GM21526 (cell line): ENCODE results near the gene EXPH5.

Experiments used
- ATAC-seq: cut with Tn5 transposase; IDR thresholded peaks from one replicate; pipeline ENCODE4 v1.9.1; 2021; ENCODE audit warnings: moderate library complexity; ENCODE audit not compliant: unreplicated experiment, low FRiP score

EXPH5 gene

DNA sequence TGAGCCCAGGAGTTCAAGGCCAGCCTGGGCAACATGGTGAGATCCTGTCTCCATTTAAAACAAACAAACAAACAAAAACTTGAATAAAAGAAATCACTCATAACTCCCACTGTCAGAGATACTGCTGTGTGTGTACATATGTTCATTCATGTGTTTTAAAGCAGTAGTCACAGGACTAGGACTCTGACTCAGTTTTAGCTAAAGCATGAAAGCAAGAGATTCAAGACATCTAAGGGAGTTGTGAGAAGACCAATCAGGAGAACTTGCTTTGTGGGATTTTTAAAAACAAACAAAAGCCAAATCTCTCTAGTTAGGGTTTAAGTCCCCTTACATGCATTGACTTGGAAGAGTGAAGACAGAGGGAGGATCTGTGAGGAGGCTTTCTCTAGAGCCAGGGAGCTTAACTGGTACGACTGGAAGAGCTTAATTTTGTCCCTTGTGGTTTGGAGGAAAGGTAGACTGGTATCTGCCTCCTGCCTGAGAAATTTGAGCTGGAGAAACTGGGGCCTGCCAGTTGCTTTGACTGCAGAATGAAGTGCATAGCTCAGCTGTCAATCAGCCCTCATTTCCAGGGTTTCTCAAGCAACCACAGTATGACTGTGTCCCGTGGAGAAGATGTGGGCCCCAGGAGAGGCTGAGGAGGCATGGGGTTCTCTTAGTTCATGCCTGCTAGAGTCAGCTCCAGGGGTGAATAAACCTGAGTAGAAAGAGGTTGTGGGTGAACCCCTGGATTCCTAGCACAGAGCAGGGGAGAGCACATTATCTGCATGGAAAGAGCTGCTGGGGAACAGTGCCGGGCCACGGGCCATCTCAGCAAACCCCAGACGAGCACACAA lies 30.6 kb downstream of the EXPH5 start:
- ATAC-seq, result no peak

DNA sequence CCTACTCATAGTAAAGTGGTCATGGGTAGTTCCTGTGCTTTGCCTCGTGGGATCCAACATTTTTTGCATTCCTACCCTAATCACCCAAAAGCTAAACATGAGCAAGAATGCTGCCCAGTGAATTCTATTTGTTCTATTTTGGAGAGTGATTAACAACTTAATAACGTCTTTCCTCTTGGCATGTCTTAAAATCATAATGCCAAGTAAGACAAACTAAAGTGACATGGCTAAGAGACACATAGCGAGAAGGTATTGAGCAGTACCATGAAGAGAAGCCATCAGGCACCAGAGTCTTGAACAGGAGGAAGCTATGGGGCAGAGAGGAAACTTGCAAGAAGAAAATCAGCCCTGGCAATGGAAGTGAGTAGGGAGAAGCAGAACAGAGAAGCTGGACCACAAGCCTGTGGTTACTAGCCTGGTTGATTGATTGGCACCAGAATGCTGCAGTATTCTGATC lies 32.0 kb downstream of the EXPH5 start:
- no peak for ATAC-seq

GRCh38 chr11:108559904-108560303 lies 33.7 kb downstream of the EXPH5 start:
- ATAC-seq, result no peak

DNA sequence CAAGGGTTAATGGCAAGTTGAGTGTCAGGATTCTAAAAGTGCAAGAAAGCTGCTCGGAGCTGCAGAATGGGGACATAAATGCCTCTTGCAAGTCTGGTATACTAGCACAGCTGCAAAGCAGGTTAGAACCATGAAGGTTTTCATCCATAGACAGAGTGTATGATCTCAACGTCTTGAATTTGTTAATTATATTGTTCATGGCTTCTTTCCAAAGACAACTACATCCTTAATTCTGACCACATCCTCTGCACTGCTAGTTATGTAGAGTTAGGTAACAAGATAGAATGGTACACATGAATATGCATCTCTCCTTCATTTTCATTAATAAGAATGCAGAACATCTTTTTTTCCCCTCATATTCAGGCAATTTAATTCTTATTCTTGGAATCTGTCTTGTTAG lies 34.2 kb downstream of the EXPH5 start:
- ATAC-seq, result no peak

DNA sequence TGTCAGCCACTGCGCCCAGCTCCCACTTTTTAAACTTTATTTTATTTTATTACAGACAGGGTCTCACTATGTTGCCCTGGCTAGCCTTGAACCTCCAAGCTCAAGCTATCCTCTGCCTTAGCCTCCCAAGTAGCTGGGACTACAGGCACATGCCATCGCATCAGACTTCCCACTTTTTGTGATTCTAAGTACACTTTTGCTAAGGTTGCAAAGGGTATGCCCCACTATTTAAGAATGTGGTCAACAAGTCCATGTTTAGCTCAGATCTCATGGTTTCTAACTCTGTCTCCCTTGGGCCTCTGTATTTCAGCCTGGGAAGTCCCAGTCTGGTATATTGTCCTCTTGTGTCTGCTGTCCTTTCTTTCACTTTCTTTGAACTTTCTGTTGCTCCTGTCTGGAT lies 35.3 kb downstream of the EXPH5 start:
- ATAC-seq, result peak; percentile 60

DNA sequence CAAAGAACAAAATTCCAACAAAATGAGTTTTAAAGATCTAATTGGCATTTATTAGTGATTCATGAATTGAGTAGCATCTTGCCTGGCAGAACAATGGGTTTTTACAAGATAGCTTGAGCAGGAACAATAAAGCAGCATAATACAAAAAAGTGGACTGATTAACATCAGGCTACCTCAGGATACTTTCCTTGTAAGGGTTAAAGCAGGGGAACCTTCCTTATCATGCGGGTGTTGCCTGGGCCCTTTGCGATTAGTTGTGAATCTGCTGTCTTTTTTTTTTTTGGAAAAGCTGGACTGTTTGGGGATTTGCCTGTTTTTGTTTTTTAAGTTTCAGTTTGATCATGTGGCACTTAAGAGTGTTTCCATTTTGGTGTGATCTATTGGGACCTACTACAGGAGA lies 37.5 kb downstream of the EXPH5 start:
- no peak for ATAC-seq

GRCh38 chr11:108551651-108552462 lies 41.7 kb downstream of the EXPH5 start:
- ATAC-seq, result no peak

- ATAC-seq, result no peak
Measured at GRCh38 chr11:108549319-108549885, 44.2 kb downstream of the EXPH5 start.

- no peak for ATAC-seq
Measured at GRCh38 chr11:108545909-108546501, 47.6 kb downstream of the EXPH5 start.

DNA sequence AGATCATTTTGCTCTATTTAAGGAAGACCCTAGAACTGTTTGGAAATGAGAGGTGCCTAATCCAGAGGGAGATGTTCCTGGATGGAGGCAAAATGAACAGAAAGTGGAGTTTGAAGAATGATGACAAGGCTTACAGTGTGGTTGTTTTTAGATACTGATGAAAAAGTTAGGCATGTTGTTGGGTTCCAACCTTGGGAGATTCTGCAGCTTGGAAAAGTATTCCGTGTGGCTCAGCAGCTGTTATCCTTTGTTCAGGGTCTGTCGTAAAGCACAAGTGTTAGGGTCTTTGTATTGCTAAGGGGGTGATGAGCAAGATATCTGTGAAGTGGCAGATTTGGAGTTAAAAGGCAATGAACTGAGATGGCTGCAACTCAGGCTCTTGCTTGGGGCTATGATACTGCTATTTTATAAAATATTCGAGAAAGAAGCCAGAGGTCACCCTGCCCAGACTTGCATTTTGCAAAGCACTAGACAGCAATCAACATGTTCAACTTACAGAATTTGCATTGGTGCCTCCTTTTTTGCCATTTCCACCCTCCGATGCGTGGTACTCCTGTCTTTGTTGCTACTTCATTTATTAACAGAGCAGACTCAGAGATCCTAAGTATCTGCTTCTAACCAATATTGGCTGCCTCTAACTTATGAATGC lies 50.1 kb downstream of the EXPH5 start:
- no peak for ATAC-seq

GRCh38 chr11:108541531-108541930 lies 52.0 kb downstream of the EXPH5 start:
- ATAC-seq, result no peak

GRCh38 chr11:108538502-108538901 lies 55.1 kb downstream of the EXPH5 start:
- ATAC-seq, result no peak

GRCh38 chr11:108538022-108538424 lies 55.5 kb downstream of the EXPH5 start:
- no peak for ATAC-seq

DNA sequence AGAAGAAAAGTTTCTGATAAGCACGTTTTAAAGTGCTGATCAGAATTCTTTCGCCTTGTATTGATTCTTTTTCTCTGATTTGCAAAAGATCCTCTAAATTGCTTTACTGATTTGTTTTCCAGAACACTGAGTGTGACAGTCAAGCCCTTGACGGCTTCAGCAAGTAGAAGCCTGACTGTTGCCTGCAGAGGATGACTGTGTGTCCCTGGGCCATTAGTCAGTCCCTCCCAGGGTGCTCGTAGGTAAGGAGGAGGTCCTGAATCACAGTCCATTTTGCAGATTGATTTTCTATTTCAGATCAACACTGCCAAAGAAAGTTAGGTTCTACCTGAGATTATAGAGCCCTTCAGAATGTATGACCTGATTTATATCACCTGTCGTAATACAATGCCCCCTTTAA lies 56.8 kb downstream of the EXPH5 start:
- ATAC-seq, result no peak

GRCh38 chr11:108535384-108535955 lies 58.1 kb downstream of the EXPH5 start:
- no peak for ATAC-seq

GRCh38 chr11:108534274-108534882 lies 59.2 kb downstream of the EXPH5 start:
- ATAC-seq, result no peak

DNA sequence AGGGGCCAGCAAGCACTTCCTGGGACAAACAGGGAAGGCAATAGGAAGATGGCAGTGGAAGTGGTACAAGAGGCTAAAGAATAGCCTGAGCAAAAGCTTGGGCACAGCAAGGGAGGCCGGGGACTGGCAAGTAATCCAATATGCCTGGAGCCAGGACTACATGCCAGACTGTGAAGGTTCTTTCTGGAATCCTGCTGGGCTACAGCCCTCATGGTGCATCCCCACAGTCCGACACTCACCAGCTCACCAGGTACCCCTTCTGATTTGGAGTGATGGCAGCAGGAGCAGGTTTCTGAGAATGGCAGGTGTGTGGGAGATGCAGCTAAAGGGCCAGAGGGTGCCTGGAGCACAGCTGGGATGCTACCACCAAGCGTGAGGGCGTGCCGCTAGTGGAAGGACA lies 63.1 kb downstream of the EXPH5 start:
- no peak for ATAC-seq

DNA sequence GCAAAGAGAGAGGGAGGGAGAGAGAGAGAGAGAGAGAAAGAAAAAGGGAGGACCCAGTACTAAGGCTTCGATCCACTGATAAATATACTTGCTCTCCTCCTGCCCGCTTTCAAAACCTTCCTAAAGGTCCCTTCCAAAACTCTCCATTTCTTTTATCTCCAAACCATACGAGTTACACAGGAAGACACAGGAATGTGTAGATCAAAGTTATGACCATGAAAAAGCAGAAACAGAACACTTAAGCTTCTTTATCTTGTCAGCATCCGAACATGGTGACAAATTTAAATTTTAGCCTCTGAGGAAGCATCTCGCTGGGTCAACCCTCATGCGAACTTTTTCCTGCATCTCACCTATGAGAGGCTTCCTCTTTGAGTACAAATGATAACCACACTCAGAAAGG lies 66.2 kb downstream of the EXPH5 start:
- no peak for ATAC-seq

GRCh38 chr11:108525161-108525560 lies 68.4 kb downstream of the EXPH5 start:
- no peak for ATAC-seq

GRCh38 chr11:108524422-108524821 lies 69.1 kb downstream of the EXPH5 start:
- ATAC-seq, result no peak
